ENCODE measurements around the gene IGIP.

DNA sequence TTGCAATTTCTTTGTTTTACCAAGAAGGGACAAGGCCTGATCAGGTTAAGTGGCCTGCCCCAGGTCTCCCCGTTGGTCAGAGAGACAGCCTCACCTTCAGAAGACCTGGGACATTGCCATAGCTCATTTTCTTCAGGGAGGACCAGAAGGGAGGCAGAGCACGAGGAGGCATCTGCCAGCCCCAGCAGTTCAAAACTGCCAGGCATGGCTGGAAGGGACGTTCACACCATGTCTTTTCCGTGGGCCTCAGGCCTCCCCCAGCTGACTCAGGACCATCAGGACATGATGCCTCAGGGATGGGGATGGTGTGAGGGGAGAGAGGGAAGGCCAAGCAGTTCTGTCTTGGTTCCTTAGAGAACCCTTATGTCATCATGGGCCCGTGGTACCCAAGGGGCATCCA, 16.5 kb downstream of the IGIP start:
- TF ChIP-seq POLR2AphosphoS5 (IDR thresholded peaks at IDR 0.05; ENCODE audit: low read depth, low read length), result no peak
- TF ChIP-seq TAF1 (IDR thresholded peaks at IDR 0.05; ENCODE audit: borderline replicate concordance, insufficient read depth, low read length), result no peak
- no peak for TF ChIP-seq SIN3A (IDR thresholded peaks at IDR 0.05; ENCODE audit: borderline replicate concordance, insufficient read depth, low read length)
- TF ChIP-seq, protein P1, sequence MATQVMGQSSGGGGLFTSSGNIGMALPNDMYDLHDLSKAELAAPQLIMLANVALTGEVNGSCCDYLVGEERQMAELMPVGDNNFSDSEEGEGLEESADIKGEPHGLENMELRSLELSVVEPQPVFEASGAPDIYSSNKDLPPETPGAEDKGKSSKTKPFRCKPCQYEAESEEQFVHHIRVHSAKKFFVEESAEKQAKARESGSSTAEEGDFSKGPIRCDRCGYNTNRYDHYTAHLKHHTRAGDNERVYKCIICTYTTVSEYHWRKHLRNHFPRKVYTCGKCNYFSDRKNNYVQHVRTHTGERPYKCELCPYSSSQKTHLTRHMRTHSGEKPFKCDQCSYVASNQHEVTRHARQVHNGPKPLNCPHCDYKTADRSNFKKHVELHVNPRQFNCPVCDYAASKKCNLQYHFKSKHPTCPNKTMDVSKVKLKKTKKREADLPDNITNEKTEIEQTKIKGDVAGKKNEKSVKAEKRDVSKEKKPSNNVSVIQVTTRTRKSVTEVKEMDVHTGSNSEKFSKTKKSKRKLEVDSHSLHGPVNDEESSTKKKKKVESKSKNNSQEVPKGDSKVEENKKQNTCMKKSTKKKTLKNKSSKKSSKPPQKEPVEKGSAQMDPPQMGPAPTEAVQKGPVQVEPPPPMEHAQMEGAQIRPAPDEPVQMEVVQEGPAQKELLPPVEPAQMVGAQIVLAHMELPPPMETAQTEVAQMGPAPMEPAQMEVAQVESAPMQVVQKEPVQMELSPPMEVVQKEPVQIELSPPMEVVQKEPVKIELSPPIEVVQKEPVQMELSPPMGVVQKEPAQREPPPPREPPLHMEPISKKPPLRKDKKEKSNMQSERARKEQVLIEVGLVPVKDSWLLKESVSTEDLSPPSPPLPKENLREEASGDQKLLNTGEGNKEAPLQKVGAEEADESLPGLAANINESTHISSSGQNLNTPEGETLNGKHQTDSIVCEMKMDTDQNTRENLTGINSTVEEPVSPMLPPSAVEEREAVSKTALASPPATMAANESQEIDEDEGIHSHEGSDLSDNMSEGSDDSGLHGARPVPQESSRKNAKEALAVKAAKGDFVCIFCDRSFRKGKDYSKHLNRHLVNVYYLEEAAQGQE (IDR thresholded peaks at IDR 0.05; ENCODE audit: insufficient read depth in 1 of 2, low read depth in 2 of 2, low read length in 2 of 2), result no peak
- TF ChIP-seq FOXP2 (optimal IDR thresholded peaks at IDR 0.05; ENCODE audit: borderline replicate concordance, extremely low read depth, extremely low read length, insufficient read depth), result no peak

Data from PFSK-1 (cell line).